Endothelial cell (in vitro differentiated cells): ENCODE results near the gene CCL13. TPM values are rescaled to one million over a fixed set of nuclear protein-coding genes. Genes with fewer than 3 reads are reported as not detected.

Experiments
- DNase-seq: peaks from one replicate; pipeline ENCODE4 v3.0.0; 2021; ENCODE audit warnings: low spot score
- H3K27ac Mint-ChIP-seq: one replicate; pipeline ENCODE4 v1.8.0; 2021; ENCODE audit warnings: mixed read lengths, inconsistent platforms; ENCODE audit not compliant: unreplicated experiment
- H3K27me3 Mint-ChIP-seq: one replicate; pipeline ENCODE4 v1.8.0; 2021; ENCODE audit warnings: mild to moderate bottlenecking, moderate library complexity, mixed read lengths, inconsistent platforms; ENCODE audit not compliant: unreplicated experiment
- H3K36me3 Mint-ChIP-seq: one replicate; pipeline ENCODE4 v1.8.0; 2021; ENCODE audit warnings: mild to moderate bottlenecking, low read depth, mixed read lengths, inconsistent platforms; ENCODE audit not compliant: unreplicated experiment
- H3K4me1 Mint-ChIP-seq: one replicate; pipeline ENCODE4 v1.8.0; 2021; ENCODE audit warnings: mild to moderate bottlenecking, mixed read lengths, inconsistent platforms; ENCODE audit not compliant: unreplicated experiment
- H3K4me3 Mint-ChIP-seq: one replicate; pipeline ENCODE4 v1.8.0; 2021; ENCODE audit warnings: mild to moderate bottlenecking, mixed read lengths, inconsistent platforms; ENCODE audit not compliant: unreplicated experiment
- H3K9me3 Mint-ChIP-seq: one replicate; pipeline ENCODE4 v1.8.0; 2021; ENCODE audit warnings: mixed read lengths, inconsistent platforms; ENCODE audit not compliant: unreplicated experiment
- total RNA-seq: library from RNA; stranded (reverse); fragmentation: NEBNext Ultra II Directional; extraction: Animal tissue kit (Norgen Biotek cat#: 25700); gene quantifications from one replicate; pipeline ENCODE4 v1.2.1, GENCODE V29; 2021; ENCODE audit not compliant: unreplicated experiment
- TF ChIP-seq, protein P1 (sequence below): fragments of 200-600 bp; sonication (generic); IDR thresholded peaks from one replicate; pipeline ENCODE4 v1.5.0; 2021; ENCODE audit warnings: antibody characterized with exemption; ENCODE audit not compliant: unreplicated experiment

Gene CCL13
- total RNA-seq, 1 donor from 2014 or later = not detected

GRCh38 chr17:34374457-34374856 is 18.2 kb downstream of the CCL13 start:
- Mint-ChIP-seq H3K9me3 (no peaks in the 10 kb centered on the region), H3K27me3 (no peaks in the 10 kb centered on the region), H3K4me1 (no peaks in the 10 kb centered on the region), H3K36me3 (no peaks in the 10 kb centered on the region), H3K27ac (no peak overlapping the region), H3K4me3 (no peak overlapping the region)
- TF ChIP-seq, protein P1, sequence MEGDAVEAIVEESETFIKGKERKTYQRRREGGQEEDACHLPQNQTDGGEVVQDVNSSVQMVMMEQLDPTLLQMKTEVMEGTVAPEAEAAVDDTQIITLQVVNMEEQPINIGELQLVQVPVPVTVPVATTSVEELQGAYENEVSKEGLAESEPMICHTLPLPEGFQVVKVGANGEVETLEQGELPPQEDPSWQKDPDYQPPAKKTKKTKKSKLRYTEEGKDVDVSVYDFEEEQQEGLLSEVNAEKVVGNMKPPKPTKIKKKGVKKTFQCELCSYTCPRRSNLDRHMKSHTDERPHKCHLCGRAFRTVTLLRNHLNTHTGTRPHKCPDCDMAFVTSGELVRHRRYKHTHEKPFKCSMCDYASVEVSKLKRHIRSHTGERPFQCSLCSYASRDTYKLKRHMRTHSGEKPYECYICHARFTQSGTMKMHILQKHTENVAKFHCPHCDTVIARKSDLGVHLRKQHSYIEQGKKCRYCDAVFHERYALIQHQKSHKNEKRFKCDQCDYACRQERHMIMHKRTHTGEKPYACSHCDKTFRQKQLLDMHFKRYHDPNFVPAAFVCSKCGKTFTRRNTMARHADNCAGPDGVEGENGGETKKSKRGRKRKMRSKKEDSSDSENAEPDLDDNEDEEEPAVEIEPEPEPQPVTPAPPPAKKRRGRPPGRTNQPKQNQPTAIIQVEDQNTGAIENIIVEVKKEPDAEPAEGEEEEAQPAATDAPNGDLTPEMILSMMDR = no peak
- DNase-seq = no peak

GRCh38 chr17:34375426-34375997 is 19.2 kb downstream of the CCL13 start:
- H3K36me3 Mint-ChIP-seq = no peaks in the 10 kb centered on the region
- H3K4me3 Mint-ChIP-seq = no peak overlapping the region
- TF ChIP-seq, protein P1 = no peak
- H3K27me3 Mint-ChIP-seq = no peaks in the 10 kb centered on the region
- H3K9me3 Mint-ChIP-seq = no peaks in the 10 kb centered on the region
- DNase-seq = no peak
- H3K4me1 Mint-ChIP-seq = no peaks in the 10 kb centered on the region
- no peak overlapping the region for H3K27ac Mint-ChIP-seq

- no peaks in the 10 kb centered on the region for H3K4me1 Mint-ChIP-seq
- H3K27me3 Mint-ChIP-seq = no peaks in the 10 kb centered on the region
- no peak for DNase-seq
- H3K36me3 Mint-ChIP-seq = no peaks in the 10 kb centered on the region
- no peak overlapping the region for H3K27ac Mint-ChIP-seq
- TF ChIP-seq, protein P1 = no peak
- H3K9me3 Mint-ChIP-seq = no peaks in the 10 kb centered on the region
- no peak overlapping the region for H3K4me3 Mint-ChIP-seq
These were observed 21.0 kb downstream of the CCL13 start for GRCh38 chr17:34377078-34377823.

DNA sequence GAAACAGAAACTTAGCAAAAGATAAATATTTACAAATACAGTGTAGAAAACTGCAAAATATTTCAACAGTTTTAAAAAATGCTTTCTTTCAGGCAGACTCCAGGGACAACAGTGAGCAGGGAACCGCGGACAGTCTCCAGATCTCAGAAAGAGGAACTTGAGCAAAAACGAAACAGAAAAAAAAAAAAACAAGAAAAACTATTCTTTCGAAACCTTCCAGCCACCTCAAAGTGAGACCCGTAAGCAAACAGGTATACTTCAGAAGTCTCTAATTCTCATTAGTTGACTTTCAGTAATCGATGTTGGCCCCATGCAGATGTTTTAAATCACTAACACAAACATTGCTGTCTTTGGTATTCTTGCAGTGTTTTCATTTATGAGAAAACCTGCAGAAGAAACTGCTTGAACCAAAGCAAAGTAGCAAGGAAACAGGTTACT is 22.4 kb downstream of the CCL13 start:
- Mint-ChIP-seq H3K4me3 (no peak overlapping the region), H3K4me1 (peaks cover 4% of the 10 kb centered on the region)
- TF ChIP-seq, protein P1 = no peak

GRCh38 chr17:34379868-34380267 is 23.6 kb downstream of the CCL13 start:
- Mint-ChIP-seq H3K27me3 (no peaks in the 10 kb centered on the region), H3K9me3 (no peaks in the 10 kb centered on the region), H3K27ac (no peak overlapping the region), H3K36me3 (no peaks in the 10 kb centered on the region), H3K4me3 (no peak overlapping the region), H3K4me1 (peaks cover 9% of the 10 kb centered on the region)
- TF ChIP-seq, protein P1 = no peak
- DNase-seq = no peak

More for the DNA sequence above, 22.4 kb downstream of the CCL13 start:
- H3K9me3 Mint-ChIP-seq = no peaks in the 10 kb centered on the region
- H3K36me3 Mint-ChIP-seq = no peaks in the 10 kb centered on the region
- no peak for DNase-seq
- no peak overlapping the region for H3K27ac Mint-ChIP-seq
- no peaks in the 10 kb centered on the region for H3K27me3 Mint-ChIP-seq
